GM18502 (cell line): Measurements from ENCODE around the gene SLC35F2.
"Not testable (repeated sequence)": the region's sequence is repeated elsewhere in the genome, so short reads cannot be mapped to it uniquely, and the experiment has no call there.

ENCODE experiments used
- ATAC-seq: cut with Tn5 transposase; IDR thresholded peaks from one replicate; pipeline ENCODE4 v1.9.1; 2021; ENCODE audit warnings: mild to moderate bottlenecking; ENCODE audit not compliant: unreplicated experiment, poor library complexity

Gene SLC35F2

GRCh38 chr11:107791343-107792048, 67.1 kb downstream of the SLC35F2 start:
- ATAC-seq, result no peak

GRCh38 chr11:107789767-107790166, 68.8 kb downstream of the SLC35F2 start:
- ATAC-seq, result no peak

- no peak for ATAC-seq
Observed at GRCh38 chr11:107787733-107788132, 70.9 kb downstream of the SLC35F2 start.

GRCh38 chr11:107785401-107785800, 73.2 kb downstream of the SLC35F2 start:
- no peak for ATAC-seq

GRCh38 chr11:107783121-107783520, 75.5 kb downstream of the SLC35F2 start:
- no peak for ATAC-seq

GRCh38 chr11:107780775-107781174, 77.8 kb downstream of the SLC35F2 start:
- no peak for ATAC-seq

- no peak for ATAC-seq
Observed at GRCh38 chr11:107780136-107780535, 78.5 kb downstream of the SLC35F2 start.

GRCh38 chr11:107778839-107779517, 79.6 kb downstream of the SLC35F2 start:
- no peak for ATAC-seq

- peak; percentile 70 for ATAC-seq
Observed at GRCh38 chr11:107777110-107777509, 81.5 kb downstream of the SLC35F2 start.

- ATAC-seq, result no peak
Observed at GRCh38 chr11:107776062-107776461, 82.5 kb downstream of the SLC35F2 start.

- ATAC-seq, result no peak
Observed at GRCh38 chr11:107770551-107770951, 88.0 kb downstream of the SLC35F2 start.

- ATAC-seq, result no peak
Observed at GRCh38 chr11:107769189-107769588, 89.4 kb downstream of the SLC35F2 start.

GRCh38 chr11:107758719-107759355, 99.8 kb downstream of the SLC35F2 start:
- ATAC-seq, result not testable (repeated sequence)

- ATAC-seq, result no peak
Observed at GRCh38 chr11:107757661-107758060, 100.9 kb downstream of the SLC35F2 start.

- ATAC-seq, result no peak
Observed at GRCh38 chr11:107756553-107756952, 102.0 kb downstream of the SLC35F2 start.

GRCh38 chr11:107752949-107753822, 105.4 kb downstream of the SLC35F2 start:
- no peak for ATAC-seq

GRCh38 chr11:107752508-107752907, 106.1 kb downstream of the SLC35F2 start:
- ATAC-seq, result no peak

GRCh38 chr11:107751082-107751481, 107.5 kb downstream of the SLC35F2 start:
- no peak for ATAC-seq

GRCh38 chr11:107750313-107750712, 108.3 kb downstream of the SLC35F2 start:
- ATAC-seq, result no peak

- no peak for ATAC-seq
Observed at GRCh38 chr11:107747622-107748021, 111.0 kb downstream of the SLC35F2 start.
